GM23338 (cell line): ENCODE measurements around the gene OTUD5. TPM values are rescaled to one million over a fixed set of nuclear protein-coding genes. Genes with fewer than 3 reads are reported as not detected.

Source experiments
- ATAC-seq: fragments of 200-7000 bp; cut with Tn5 transposase; 3 replicates; pipeline ENCODE4 v1.9.1; 2020
- DNase-seq: peaks from one replicate; pipeline ENCODE4 v3.0.0-alpha.2; 2015; ENCODE audit warnings: low spot score
- H2AFZ ChIP-seq: fragments of 200-600 bp; sonication (generic); 2 replicates; pipeline ENCODE4 v1.8.0; 2016; ENCODE audit warnings: antibody characterized with exemption, mild to moderate bottlenecking, moderate library complexity
- H3F3A ChIP-seq: fragments of 200-600 bp; sonication (generic); replicated peaks from 2 replicates; pipeline ENCODE4 v1.8.0; 2017; ENCODE audit warnings: antibody characterized with exemption, mixed run types, low read depth
- H3K27ac ChIP-seq: fragments of 200-600 bp; sonication (generic); 2 replicates; pipeline ENCODE4 v1.6.1; 2016; ENCODE audit warnings: low read depth
- H3K27me3 ChIP-seq: fragments of 200-600 bp; sonication (generic); 2 replicates; pipeline ENCODE4 v1.8.0; 2016; ENCODE audit warnings: mild to moderate bottlenecking, mixed run types, moderate library complexity; ENCODE audit not compliant: insufficient read depth
- H3K36me3 ChIP-seq: fragments of 200-600 bp; sonication (generic); 2 replicates; pipeline ENCODE4 v1.8.0; 2016; ENCODE audit warnings: mild to moderate bottlenecking; ENCODE audit not compliant: insufficient read depth
- H3K4me1 ChIP-seq: fragments of 200-600 bp; sonication (generic); 2 replicates; pipeline ENCODE4 v1.8.0; 2016; ENCODE audit warnings: mild to moderate bottlenecking, moderate library complexity; ENCODE audit not compliant: insufficient read depth
- H3K4me2 ChIP-seq: fragments of 200-600 bp; sonication (generic); 2 replicates; pipeline ENCODE4 v1.7.1; 2017; ENCODE audit warnings: mixed run types
- H3K4me3 ChIP-seq: fragments of 200-600 bp; sonication (generic); 2 replicates; pipeline ENCODE4 v1.6.1; 2016; ENCODE audit warnings: mixed run types
- H3K79me2 ChIP-seq: fragments of 200-600 bp; sonication (generic); replicated peaks from 2 replicates; pipeline ENCODE4 v1.8.0; 2017; ENCODE audit warnings: mild to moderate bottlenecking; ENCODE audit not compliant: insufficient read depth
- H3K9me2 ChIP-seq: fragments of 200-600 bp; sonication (generic); 2 replicates; pipeline ENCODE4 v1.8.0; 2017; ENCODE audit not compliant: insufficient read depth
- H4K20me1 ChIP-seq: fragments of 200-600 bp; sonication (generic); replicated peaks from 2 replicates; pipeline ENCODE4 v1.8.0; 2017; ENCODE audit warnings: mild to moderate bottlenecking; ENCODE audit not compliant: insufficient read depth
- H3K27ac Mint-ChIP-seq: 2 replicates; pipeline ENCODE4 v1.8.0; 2020; ENCODE audit warnings: inconsistent platforms, mild to moderate bottlenecking, moderate library complexity, mixed read lengths
- H3K27me3 Mint-ChIP-seq: 3 replicates; pipeline ENCODE4 v1.8.0; 2022; ENCODE audit warnings: low read depth, mild to moderate bottlenecking, moderate library complexity, mixed read lengths, inconsistent platforms; ENCODE audit not compliant: insufficient read depth, poor library complexity
- H3K36me3 Mint-ChIP-seq: 3 replicates; pipeline ENCODE4 v1.8.0; 2021; ENCODE audit warnings: low read depth, mild to moderate bottlenecking, inconsistent platforms, moderate library complexity, mixed read lengths
- H3K4me1 Mint-ChIP-seq: 3 replicates; pipeline ENCODE4 v1.8.0; 2020; ENCODE audit warnings: mild to moderate bottlenecking, inconsistent platforms, mixed read lengths
- H3K4me3 Mint-ChIP-seq: 3 replicates; pipeline ENCODE4 v1.8.0; 2021; ENCODE audit warnings: moderate library complexity, mild to moderate bottlenecking, inconsistent platforms, mixed read lengths
- H3K9me3 Mint-ChIP-seq: 3 replicates; pipeline ENCODE4 v1.8.0; 2020; ENCODE audit warnings: moderate library complexity, mild to moderate bottlenecking, inconsistent platforms, mixed read lengths
- CTCF ChIP-seq, 2 experiments: fragments of 200-600 bp in 1 of 2; sonication (generic) in 1 of 2; conservative IDR thresholded peaks; 2 replicates each; pipeline versions ENCODE4 v1.5.1 to v1.6.1; 2016 to 2017; ENCODE audit warnings: antibody characterized with exemption in 2 of 2, low read depth in 2 of 2, mild to moderate bottlenecking in 2 of 2, moderate library complexity in 1 of 2
- EZH2 ChIP-seq: fragments of 200-600 bp; sonication (generic); IDR thresholded peaks from one replicate; pipeline ENCODE4 v1.8.0; 2017; ENCODE audit warnings: antibody characterized with exemption, mild to moderate bottlenecking, low read depth; ENCODE audit not compliant: unreplicated experiment
- EZH2phosphoT487 ChIP-seq: fragments of 200-600 bp; sonication (generic); IDR thresholded peaks from one replicate; pipeline ENCODE4 v1.8.1; 2018; ENCODE audit warnings: antibody characterized with exemption; ENCODE audit not compliant: unreplicated experiment
- JUNB ChIP-seq: IDR thresholded peaks from one replicate; pipeline ENCODE4 v1.6.1; 2016; ENCODE audit warnings: antibody characterized with exemption; ENCODE audit not compliant: unreplicated experiment
- NANOG ChIP-seq: IDR thresholded peaks from 2 replicates; pipeline ENCODE4 v1.6.1; 2016; ENCODE audit warnings: antibody characterized with exemption, borderline replicate concordance
- POLR2AphosphoS5 ChIP-seq: IDR thresholded peaks from 2 replicates; pipeline ENCODE4 v1.6.1; 2016; ENCODE audit warnings: antibody characterized with exemption, low read depth
- STAT1 ChIP-seq: IDR thresholded peaks from one replicate; pipeline ENCODE4 v1.6.1; 2016; ENCODE audit warnings: antibody characterized with exemption; ENCODE audit not compliant: unreplicated experiment
- ZNF331 ChIP-seq: fragments of 250-450 bp; sonication (Bioruptor Pico); IDR thresholded peaks from 2 replicates; pipeline ENCODE4 v1.5.0; 2020; ENCODE audit warnings: low read depth, mild to moderate bottlenecking, moderate library complexity
- polyA plus RNA-seq: library from polyadenylated mRNA; unstranded; fragments of >200 nt; fragmentation: Nextera tagmentation; extraction: Ambion mirVana; gene quantifications from 2 replicates; pipeline ENCODE4 v1.2.1, GENCODE V29; 2016
- total RNA-seq: library from RNA; depleted of rRNA; stranded (reverse); fragments of >200 nt; shearing (Covaris generic); gene quantifications from 2 replicates; pipeline ENCODE4 v1.2.3, GENCODE V29; 2014
- TF ChIP-seq, protein P1 (sequence below): fragments of 250-450 bp; sonication (Bioruptor Pico); IDR thresholded peaks from 2 replicates; pipeline ENCODE4 v1.5.0; 2020; ENCODE audit warnings: mild to moderate bottlenecking, moderate library complexity
- TF ChIP-seq, protein P2 (sequence below): IDR thresholded peaks from one replicate; pipeline ENCODE4 v1.6.1; 2018; ENCODE audit warnings: antibody characterized with exemption; ENCODE audit not compliant: unreplicated experiment
- TF ChIP-seq, protein P3 (sequence below): IDR thresholded peaks from 2 replicates; pipeline ENCODE4 v1.6.1; 2016; ENCODE audit warnings: antibody characterized with exemption

Gene OTUD5
- total and polyA plus RNA-seq, 2 experiments from 2014 or later = 23.5 to 56.5 TPM

DNA sequence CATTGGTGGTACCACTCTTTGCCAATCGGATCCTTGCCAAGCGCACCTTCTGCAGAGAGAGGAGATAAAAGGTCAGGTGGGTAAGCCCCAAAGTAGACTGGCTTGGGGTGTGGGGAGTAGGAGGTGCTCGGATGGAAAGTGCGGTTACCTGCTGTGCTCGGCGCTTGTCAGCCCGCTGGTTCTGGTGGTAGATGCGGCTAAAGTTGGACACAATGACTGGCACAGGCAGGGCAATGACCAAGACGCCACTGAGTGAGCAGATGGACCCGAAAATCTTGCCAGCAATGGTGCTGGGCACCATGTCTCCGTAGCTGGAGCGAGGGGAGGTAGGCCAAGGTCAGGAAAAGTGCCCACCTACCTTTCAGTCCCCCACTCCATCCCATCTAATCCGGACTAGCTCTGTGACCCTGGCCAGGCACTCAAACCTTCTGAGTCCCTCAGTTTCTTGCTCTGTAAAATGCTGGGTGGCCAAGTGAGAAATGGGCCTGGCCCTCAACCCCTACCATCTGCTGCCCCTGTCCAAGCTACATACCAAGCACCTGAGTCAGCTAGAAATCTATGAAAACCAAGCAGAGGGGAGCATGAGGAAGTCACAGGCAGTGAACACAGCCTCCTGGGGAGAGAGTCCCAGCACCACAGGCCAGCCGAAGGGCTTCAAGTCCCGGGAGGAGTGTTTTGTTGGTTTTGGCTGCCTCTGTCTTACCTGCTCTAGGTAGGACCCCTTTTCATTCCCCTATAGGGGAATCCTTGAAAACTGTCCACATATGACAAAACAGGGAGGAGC lies 9.6 kb upstream of the OTUD5 start:
- TF ChIP-seq, protein P1, sequence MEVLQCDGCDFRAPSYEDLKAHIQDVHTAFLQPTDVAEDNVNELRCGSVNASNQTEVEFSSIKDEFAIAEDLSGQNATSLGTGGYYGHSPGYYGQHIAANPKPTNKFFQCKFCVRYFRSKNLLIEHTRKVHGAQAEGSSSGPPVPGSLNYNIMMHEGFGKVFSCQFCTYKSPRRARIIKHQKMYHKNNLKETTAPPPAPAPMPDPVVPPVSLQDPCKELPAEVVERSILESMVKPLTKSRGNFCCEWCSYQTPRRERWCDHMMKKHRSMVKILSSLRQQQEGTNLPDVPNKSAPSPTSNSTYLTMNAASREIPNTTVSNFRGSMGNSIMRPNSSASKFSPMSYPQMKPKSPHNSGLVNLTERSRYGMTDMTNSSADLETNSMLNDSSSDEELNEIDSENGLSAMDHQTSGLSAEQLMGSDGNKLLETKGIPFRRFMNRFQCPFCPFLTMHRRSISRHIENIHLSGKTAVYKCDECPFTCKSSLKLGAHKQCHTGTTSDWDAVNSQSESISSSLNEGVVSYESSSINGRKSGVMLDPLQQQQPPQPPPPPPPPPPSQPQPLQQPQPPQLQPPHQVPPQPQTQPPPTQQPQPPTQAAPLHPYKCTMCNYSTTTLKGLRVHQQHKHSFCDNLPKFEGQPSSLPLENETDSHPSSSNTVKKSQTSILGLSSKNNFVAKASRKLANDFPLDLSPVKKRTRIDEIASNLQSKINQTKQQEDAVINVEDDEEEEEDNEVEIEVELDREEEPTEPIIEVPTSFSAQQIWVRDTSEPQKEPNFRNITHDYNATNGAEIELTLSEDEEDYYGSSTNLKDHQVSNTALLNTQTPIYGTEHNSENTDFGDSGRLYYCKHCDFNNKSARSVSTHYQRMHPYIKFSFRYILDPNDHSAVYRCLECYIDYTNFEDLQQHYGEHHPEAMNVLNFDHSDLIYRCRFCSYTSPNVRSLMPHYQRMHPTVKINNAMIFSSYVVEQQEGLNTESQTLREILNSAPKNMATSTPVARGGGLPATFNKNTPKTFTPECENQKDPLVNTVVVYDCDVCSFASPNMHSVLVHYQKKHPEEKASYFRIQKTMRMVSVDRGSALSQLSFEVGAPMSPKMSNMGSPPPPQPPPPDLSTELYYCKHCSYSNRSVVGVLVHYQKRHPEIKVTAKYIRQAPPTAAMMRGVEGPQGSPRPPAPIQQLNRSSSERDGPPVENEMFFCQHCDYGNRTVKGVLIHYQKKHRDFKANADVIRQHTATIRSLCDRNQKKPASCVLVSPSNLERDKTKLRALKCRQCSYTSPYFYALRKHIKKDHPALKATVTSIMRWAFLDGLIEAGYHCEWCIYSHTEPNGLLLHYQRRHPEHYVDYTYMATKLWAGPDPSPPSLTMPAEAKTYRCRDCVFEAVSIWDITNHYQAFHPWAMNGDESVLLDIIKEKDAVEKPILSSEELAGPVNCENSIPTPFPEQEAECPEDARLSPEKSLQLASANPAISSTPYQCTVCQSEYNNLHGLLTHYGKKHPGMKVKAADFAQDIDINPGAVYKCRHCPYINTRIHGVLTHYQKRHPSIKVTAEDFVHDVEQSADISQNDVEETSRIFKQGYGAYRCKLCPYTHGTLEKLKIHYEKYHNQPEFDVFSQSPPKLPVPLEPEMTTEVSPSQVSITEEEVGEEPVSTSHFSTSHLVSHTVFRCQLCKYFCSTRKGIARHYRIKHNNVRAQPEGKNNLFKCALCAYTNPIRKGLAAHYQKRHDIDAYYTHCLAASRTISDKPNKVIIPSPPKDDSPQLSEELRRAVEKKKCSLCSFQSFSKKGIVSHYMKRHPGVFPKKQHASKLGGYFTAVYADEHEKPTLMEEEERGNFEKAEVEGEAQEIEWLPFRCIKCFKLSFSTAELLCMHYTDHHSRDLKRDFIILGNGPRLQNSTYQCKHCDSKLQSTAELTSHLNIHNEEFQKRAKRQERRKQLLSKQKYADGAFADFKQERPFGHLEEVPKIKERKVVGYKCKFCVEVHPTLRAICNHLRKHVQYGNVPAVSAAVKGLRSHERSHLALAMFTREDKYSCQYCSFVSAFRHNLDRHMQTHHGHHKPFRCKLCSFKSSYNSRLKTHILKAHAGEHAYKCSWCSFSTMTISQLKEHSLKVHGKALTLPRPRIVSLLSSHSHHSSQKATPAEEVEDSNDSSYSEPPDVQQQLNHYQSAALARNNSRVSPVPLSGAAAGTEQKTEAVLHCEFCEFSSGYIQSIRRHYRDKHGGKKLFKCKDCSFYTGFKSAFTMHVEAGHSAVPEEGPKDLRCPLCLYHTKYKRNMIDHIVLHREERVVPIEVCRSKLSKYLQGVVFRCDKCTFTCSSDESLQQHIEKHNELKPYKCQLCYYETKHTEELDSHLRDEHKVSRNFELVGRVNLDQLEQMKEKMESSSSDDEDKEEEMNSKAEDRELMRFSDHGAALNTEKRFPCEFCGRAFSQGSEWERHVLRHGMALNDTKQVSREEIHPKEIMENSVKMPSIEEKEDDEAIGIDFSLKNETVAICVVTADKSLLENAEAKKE (CRISPR knock-in tag) = no peak
- no peak for TF ChIP-seq STAT1
- TF ChIP-seq EZH2phosphoT487 = no peak
- TF ChIP-seq NANOG = no peak
- no peak for TF ChIP-seq ZNF331
- TF ChIP-seq JUNB = no peak
- TF ChIP-seq POLR2AphosphoS5 = no peak
- TF ChIP-seq, protein P2, sequence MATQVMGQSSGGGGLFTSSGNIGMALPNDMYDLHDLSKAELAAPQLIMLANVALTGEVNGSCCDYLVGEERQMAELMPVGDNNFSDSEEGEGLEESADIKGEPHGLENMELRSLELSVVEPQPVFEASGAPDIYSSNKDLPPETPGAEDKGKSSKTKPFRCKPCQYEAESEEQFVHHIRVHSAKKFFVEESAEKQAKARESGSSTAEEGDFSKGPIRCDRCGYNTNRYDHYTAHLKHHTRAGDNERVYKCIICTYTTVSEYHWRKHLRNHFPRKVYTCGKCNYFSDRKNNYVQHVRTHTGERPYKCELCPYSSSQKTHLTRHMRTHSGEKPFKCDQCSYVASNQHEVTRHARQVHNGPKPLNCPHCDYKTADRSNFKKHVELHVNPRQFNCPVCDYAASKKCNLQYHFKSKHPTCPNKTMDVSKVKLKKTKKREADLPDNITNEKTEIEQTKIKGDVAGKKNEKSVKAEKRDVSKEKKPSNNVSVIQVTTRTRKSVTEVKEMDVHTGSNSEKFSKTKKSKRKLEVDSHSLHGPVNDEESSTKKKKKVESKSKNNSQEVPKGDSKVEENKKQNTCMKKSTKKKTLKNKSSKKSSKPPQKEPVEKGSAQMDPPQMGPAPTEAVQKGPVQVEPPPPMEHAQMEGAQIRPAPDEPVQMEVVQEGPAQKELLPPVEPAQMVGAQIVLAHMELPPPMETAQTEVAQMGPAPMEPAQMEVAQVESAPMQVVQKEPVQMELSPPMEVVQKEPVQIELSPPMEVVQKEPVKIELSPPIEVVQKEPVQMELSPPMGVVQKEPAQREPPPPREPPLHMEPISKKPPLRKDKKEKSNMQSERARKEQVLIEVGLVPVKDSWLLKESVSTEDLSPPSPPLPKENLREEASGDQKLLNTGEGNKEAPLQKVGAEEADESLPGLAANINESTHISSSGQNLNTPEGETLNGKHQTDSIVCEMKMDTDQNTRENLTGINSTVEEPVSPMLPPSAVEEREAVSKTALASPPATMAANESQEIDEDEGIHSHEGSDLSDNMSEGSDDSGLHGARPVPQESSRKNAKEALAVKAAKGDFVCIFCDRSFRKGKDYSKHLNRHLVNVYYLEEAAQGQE = no peak
- TF ChIP-seq EZH2 = no peak
- TF ChIP-seq, protein P3, sequence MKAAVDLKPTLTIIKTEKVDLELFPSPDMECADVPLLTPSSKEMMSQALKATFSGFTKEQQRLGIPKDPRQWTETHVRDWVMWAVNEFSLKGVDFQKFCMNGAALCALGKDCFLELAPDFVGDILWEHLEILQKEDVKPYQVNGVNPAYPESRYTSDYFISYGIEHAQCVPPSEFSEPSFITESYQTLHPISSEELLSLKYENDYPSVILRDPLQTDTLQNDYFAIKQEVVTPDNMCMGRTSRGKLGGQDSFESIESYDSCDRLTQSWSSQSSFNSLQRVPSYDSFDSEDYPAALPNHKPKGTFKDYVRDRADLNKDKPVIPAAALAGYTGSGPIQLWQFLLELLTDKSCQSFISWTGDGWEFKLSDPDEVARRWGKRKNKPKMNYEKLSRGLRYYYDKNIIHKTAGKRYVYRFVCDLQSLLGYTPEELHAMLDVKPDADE = no peak
- no peak for TF ChIP-seq CTCF (conservative IDR thresholded peaks at IDR 0.05; ENCODE audit: low read depth in 2 of 2)
- H3F3A ChIP-seq = no peaks in the 10 kb centered on the region
- no peak overlapping the region for H3K27ac ChIP-seq
- no peaks in the 10 kb centered on the region for H4K20me1 ChIP-seq
- no peaks in the 10 kb centered on the region for H3K27me3 ChIP-seq
- Mint-ChIP-seq H3K27me3 (peaks cover 2% of the 10 kb centered on the region), H3K9me3 (no peaks in the 10 kb centered on the region), H3K27ac (no peak overlapping the region), H3K36me3 (peaks cover 6% of the 10 kb centered on the region; the same call in 1 of the 3 replicates), H3K4me3 (no peak overlapping the region), H3K4me1 (peaks cover 8% of the 10 kb centered on the region; the same call in 1 of the 3 replicates)
- H3K4me3 ChIP-seq = no peak overlapping the region
- no peaks in the 10 kb centered on the region for H3K4me1 ChIP-seq
- no peak for ATAC-seq
- no peak for DNase-seq
- no peaks in the 10 kb centered on the region for H3K9me2 ChIP-seq
- no peaks in the 10 kb centered on the region for H3K36me3 ChIP-seq
- no peaks in the 10 kb centered on the region for H3K79me2 ChIP-seq
- no peak overlapping the region for H3K4me2 ChIP-seq
- no peak overlapping the region for H2AFZ ChIP-seq
